T-helper 1 cell (primary cell): ENCODE results near the gene METTL21A.
A peak's percentile ranks its signal among the peaks of the same experiment; 100 is the strongest.

Source experiments
- DNase-seq, 5 donors: peaks; one replicate each; pipeline ENCODE4 v3.0.0-alpha.2; 2012 to 2020

Gene METTL21A

GRCh38 chr2:207621501-207622039 lies 3.6 kb downstream of the METTL21A start:
- DNase-seq: no peak

GRCh38 chr2:207619764-207620203 lies 5.4 kb downstream of the METTL21A start:
- DNase-seq: peak in 1 of 5 donors; percentile 16

GRCh38 chr2:207617011-207617671 lies 8.1 kb downstream of the METTL21A start:
- no peak for DNase-seq

- DNase-seq: no peak
These were observed 9.0 kb downstream of the METTL21A start for GRCh38 chr2:207616185-207616584.

- DNase-seq: no peak
These were observed 10.4 kb downstream of the METTL21A start for GRCh38 chr2:207614824-207615223.

GRCh38 chr2:207612714-207613113 lies 12.5 kb downstream of the METTL21A start:
- no peak for DNase-seq

GRCh38 chr2:207606829-207607228 lies 18.4 kb downstream of the METTL21A start:
- no peak for DNase-seq

- DNase-seq: no peak
These were observed 18.8 kb downstream of the METTL21A start for GRCh38 chr2:207606399-207606798.

- DNase-seq: no peak
These were observed 21.7 kb downstream of the METTL21A start for GRCh38 chr2:207603486-207603885.

- DNase-seq: no peak
These were observed 23.4 kb downstream of the METTL21A start for GRCh38 chr2:207601774-207602173.

GRCh38 chr2:207600231-207600630 lies 25.0 kb downstream of the METTL21A start:
- no peak for DNase-seq

GRCh38 chr2:207599636-207600035 lies 25.6 kb downstream of the METTL21A start:
- DNase-seq: no peak

- DNase-seq: no peak
These were observed 30.5 kb downstream of the METTL21A start for GRCh38 chr2:207594731-207595130.

- DNase-seq: peak in 1 of 5 donors; percentile 23
These were observed 30.9 kb downstream of the METTL21A start for GRCh38 chr2:207594264-207594663.

GRCh38 chr2:207593277-207593676 lies 31.9 kb downstream of the METTL21A start:
- DNase-seq: no peak

GRCh38 chr2:207589143-207589542 lies 36.1 kb downstream of the METTL21A start:
- no peak for DNase-seq

- no peak for DNase-seq
These were observed 37.9 kb downstream of the METTL21A start for GRCh38 chr2:207587305-207587704.

GRCh38 chr2:207584952-207585351 lies 40.2 kb downstream of the METTL21A start:
- no peak for DNase-seq

- no peak for DNase-seq
These were observed 53.8 kb downstream of the METTL21A start for GRCh38 chr2:207571370-207571769.

GRCh38 chr2:207567671-207568070 lies 57.5 kb downstream of the METTL21A start:
- DNase-seq: no peak

GRCh38 chr2:207565736-207566500 lies 59.3 kb downstream of the METTL21A start:
- DNase-seq: no peak
